ENCODE results near the gene RPTOR.

Gene RPTOR

DNA sequence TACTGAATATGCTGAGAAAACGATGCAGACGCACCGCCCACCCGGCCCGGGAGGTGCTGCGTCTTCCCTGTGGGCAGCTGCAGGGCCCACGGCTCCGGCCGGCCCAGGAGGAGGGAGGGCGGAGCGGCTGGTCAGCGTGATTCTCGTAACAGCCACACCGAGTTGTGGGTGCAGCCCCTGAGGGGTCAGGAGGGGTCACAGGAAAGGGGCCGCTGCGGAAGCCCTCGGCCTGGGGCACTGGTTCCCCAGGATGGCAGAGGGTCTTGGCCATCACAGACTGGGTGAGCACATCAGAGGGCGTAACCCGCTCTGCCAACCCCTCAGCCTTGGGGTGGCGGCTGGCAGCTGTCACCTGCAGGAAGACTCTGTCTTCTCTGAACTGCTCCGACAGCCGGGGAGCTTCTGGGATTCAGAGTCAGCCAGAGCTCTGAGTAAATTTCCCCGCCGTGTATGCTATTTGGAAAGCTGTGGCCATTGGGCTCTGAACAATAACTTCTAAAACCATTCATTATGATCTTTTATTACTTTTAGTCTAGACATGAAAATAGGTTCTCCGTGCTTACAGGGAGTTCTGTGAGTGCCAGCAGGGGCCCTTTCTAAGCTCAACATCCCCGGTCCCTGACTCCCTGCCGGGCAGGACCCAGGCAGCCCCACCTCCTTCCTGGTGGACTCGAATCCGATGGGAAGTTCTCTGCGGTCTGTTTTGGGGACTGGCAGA is 359.6 kb downstream of the RPTOR start:
- no peak for DNase-seq

DNA sequence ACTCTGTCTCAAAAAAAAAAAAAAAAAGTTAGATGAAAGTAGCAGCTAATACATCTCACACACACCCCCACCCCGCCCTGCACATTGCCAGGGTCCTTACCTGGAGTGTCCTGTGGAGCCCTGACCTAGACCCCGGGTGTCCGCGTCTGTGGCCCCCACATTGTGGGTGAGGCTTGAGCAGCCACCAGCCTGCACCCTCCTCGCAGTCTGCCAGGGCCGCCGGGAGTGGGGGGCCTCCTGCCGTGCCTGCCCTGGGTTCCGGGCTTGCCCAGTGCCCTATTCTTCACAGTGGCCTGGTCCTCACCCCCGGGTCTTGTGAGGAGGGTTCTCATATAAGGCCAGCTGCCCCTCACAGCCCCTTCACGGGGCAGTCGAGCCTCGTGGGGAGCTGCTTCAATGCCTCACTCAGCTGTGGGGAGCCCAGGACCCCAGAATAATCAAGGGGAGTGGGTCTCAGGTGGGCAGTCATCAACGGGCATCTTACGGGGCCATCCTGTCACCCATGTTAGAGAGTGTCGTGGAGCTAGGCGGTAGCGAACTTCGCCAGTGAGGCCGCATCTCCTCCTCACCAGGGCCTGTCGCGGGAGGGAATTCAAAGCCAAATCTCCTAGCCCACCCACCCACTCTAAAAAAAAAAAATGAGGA is 361.1 kb downstream of the RPTOR start:
- DNase-seq: no peak

DNA sequence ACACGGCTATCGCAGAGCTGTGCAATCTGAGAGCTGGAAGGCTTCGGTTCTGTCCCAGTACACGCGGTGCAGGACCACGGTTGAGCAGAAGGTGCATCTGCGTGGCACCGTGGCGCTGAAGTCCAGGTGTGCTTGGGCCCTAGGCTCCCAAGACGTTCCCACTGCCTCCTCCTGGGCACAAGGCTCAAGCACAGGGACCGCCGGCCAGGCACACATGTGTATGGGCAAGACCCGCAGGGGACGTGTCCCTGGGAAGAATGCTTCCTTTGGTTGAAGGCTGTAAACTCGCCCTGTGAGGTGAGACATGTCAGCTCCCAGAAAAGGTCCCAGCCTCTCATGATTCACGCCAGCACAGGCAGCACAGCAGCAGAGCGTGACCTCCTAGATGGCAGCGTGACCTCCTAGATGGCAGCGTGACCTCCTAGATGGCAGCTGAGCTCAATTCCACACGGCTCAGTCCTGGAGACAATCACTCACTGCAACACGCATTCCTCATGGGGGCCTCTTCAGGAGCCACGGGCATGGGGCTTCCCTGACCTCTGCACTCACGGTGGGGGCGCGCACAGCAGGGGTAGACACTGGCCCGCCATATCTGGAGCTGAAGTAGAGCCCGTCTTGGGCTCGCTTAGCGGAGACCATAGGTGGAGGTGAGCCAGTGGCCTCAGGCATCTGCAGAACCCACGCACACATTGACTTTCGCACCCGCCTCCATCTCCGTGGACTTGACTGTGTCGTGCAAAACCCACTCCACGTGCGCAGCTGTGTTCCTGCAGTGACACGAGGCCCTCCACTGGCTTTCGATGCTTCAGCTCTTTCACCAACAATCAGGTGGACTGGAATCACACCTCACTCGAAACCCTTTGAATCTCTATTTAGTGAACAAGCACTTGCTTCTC is 362.0 kb downstream of the RPTOR start:
- no peak for DNase-seq

DNA sequence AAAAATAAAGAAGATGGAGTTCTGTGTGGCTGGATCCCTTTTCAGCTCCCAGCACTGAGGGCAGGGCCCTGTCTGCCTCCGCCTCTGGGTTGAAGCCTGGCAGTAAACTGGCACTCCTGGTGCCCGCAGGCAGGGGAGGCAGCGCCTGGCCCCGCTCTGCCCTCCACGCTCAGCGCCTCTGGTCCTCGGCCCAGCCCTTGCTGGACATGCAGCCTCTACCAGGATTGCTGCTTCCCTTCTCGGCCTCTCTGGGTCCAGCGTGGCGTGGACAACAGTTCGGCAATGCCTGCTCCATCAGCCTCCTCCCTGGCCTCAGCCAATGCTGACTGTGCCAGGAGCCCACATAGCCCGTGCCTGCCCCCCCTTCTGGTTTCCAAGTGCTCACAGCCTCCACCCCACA is 362.6 kb downstream of the RPTOR start:
- DNase-seq: no peak

DNA sequence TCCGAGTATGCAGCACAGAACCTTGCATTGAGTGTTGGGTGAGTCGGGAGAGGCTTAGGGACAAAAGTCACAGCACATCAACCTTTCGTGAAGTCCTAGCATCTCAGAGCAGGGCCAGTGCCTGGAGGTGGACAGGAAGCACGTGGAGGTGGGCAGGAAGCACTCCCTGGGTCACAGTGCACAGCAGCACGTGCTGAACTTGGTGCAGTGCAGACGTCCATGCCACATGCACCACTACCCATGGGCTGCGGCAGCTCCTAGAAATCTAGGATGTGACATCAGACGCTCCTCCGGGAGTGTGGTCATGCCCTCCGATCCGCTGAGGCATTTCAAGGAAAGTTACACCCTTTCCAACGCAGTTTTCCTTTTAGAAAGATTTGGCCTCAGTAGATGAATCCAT is 363.6 kb downstream of the RPTOR start:
- DNase-seq: no peak

DNA sequence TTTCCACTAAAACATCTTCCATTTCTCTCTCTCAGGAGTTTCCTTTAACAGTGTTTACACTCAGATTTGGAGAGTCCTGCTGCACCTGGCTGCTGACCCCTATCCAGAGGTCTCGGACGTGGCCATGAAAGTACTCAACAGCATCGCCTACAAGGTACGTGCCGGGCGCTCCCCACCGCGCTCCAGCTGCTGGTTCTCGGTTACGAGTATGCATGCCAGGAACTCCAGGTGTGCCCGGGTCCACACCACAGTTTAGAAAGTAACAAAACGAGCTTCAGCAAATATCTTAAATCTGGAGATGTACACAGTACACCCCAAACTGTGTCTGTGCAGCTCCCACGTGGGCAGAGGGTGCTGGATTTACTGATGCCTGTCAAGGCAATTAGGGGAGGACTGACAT is 364.1 kb downstream of the RPTOR start:
- DNase-seq: no peak

DNA sequence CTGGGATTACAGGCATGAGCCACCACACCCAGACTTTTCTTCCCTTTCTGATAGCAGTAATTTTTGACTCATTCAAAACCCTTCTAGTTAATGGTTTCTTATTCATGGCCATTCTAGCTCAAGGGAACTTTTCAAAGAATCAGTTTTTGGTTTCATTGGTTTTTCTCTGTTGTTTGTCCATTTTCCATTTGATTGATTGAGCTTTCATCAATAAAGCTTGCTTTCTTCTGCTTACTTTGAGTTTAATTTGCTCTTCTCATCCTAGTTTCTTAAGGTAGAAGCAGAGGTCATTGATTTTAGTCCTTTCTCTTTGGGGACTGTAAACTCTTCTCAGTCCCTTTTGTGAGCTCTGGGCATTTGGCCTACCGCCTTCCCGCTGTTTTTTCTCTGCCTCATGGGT is 365.0 kb downstream of the RPTOR start:
- DNase-seq: no peak

DNA sequence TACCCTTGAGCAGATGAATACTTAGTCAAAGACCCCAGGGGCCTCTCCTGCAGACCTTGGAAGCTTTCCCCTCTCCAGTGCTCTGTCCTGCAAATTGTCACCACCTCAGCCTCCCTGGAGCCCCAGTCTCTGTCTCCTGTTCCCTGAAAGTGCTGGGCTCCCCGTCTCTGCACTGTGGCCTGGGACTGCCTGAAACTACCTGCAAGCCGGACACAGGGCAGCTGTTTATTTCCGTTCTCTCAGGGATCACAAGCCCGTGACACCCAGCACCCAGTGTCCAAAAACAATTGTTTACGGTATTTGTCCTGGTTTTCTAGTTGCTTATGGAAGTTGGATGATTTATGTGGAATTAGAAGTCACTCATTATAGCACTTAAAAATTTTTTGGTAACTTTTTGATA is 365.4 kb downstream of the RPTOR start:
- DNase-seq: no peak

DNA sequence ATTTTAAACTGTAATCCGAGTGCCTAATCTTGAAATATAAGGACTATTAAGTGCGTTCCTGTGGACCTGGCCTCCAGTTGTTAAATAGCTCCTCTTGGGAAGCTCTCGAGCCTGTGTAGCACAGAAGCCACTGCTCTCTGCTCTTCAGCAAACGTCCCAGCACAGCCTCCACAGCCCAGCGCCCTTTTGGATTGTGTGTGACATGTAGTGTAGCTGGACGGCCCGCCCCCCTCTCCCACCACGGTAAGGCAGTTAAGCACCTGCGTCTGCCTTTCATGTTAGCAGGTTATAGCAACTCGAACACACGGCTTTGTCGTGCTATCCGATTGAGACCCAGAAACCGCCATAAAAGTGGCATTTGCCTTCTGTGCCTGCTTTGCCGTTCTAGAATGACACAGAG is 367.8 kb downstream of the RPTOR start:
- DNase-seq: no peak

DNA sequence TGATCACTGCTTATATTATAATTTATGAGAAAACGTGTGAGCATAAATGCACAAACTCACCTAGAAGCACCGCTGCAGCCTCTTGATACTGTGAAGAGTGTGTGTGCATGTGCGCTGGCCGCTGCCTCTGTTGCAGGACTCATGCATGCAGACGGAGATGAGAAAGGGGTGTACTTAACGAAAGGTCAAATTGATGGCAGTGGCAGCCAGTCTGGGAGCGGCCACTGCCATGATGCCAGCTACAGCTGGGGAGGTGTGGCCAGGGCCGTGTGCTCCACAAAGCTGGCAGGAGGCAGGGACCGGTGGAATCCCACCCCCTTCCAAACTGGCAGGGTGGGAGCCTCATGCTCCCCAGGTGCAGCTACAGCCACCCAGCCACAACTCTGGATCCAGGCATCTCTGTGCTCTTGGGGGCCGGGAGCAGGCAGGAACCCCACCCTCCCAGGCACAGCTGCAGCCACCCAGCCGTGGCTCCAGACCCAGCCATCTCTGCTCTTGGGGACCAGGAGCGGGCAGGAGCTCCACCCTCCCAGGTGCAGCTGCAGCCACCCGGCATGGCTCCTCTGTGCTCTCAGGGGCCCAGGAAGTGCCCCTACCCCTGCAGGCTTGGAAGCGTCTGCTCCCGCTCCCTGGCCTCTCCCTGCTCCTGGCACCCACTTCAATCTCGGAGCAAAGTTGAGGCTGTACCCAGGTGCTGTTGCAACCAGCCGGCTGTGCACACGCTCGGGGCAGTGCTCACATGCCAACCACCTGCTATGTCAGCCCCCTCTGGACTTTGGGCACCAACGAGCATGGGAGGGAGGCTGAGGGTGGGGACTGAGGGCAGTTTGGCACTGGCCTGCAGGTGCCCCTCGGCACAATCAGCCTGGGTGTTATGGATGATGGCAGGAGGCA is 369.5 kb downstream of the RPTOR start:
- no peak for DNase-seq

DNA sequence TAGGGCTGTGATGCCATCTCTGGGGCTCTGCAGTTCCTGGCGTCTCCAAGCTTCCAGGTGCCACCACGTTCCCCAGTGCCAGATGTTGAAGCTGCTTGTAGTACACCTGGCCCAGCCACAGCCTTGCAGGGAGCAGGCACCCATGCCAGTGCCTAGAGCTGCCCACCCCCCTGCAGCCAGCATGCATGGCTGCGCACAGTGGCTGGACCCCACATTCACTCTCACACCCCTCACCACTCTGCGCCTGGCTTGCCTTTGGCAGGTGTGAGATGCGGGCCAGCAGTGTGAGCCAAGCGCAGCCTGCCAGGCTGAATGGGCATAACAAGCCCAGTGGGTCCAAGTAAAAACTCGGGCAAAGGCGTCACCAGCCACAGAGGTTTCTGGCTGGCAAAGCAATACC is 371.6 kb downstream of the RPTOR start:
- DNase-seq: no peak

DNA sequence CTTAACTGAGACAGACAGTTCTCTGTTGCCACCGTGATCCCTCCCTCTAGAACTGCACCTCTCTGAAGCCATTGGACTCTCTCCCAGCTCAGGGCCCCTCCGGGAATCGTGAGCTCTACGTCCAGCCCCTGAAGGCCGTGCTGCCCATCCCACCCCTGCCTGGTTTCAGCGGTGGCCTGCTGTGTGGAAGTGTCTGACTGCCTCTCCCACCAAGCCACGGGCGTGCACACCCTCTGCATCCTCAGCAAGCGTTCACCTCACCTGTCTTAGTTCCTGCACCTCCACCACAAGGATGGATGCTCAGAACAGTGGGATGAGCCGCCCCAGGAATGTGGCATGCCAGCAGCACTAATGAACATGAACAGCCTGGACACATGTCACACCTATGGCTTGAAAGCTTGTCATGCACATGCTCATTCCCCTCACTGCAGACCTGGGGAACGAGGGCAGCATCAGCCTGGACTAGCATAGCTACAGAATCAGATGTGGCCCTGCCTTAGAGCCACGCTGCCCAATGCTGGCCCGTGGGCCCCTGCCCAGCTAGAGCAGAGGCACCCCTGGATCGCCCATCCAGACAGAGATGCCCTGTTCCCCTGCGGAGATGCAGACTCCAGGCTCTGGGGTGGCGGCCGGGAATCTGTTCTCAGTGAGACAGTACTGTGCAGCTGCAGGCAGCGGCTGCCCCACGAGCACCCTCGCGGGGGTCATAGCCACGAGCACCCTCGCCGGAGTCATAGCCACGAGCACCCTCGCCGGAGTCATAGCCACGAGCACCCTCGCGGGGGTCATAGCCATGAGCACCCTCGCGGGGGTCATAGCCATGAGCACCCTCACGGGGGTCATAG is 373.3 kb downstream of the RPTOR start:
- no peak for DNase-seq

DNA sequence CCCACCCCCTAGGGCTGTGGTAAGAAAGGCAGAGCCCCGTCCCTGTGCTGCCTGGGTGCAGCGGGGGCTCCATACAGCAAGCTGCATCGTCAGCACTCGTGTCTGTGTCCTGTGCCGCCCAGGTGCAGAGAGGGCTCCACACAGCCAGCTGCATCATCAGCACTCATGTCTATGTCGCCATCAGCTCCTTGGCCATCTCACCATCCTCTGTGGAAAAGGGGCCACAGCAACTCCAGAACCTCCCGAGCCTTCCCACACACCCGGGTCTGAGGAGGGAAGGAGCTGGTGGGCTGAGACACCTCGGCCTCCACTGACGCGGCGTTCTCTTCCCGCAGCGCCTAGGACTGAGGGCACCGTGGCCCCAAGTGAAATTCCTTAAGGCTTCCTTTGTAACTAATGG is 374.1 kb downstream of the RPTOR start:
- DNase-seq: no peak

DNA sequence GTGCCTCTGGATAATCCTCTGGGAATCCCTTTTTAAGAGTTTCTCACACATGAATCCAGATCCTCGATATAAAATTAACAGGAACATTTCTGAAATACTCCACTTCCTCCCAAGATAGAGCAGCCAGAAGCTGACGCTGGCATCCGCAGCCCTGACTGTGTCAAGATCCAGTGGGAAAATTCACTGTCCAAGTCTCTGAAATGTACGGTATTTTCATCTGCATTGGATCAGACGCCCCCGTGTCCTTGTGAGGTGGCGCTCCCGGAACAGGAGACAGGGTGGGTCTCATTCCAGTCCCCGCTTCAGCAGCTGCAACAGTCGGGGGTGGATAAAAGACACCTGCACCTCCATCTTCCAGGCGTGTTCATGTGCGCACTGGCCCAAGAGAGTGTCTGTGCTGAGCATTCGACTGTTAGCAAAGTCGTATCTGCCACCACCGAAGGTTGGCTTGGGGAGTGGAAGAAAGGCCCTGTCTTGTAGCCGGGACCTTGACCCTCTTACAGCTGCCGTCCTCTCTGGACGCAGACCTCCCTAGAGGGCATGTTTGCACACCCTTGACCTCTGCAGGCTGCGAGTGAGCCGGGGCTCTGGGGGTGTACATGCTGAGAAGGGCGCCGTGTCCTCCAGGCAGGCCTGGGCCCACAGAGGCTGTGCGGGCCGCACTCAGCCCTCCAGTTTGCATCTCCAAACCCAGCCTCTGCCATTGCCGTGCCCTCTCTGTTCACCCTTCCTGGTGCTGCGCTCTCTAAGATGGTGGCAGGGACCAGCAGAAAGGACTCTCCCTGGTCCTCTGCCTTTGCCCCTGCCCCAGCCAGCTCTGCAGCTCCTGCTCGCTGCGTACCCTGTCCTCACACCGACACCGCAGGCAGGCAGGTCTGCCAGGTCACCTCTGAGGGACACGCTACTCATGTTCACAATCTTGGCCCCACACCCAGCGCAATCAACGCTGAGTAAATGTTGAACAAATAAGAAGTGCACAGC is 375.0 kb downstream of the RPTOR start:
- DNase-seq: no peak

DNA sequence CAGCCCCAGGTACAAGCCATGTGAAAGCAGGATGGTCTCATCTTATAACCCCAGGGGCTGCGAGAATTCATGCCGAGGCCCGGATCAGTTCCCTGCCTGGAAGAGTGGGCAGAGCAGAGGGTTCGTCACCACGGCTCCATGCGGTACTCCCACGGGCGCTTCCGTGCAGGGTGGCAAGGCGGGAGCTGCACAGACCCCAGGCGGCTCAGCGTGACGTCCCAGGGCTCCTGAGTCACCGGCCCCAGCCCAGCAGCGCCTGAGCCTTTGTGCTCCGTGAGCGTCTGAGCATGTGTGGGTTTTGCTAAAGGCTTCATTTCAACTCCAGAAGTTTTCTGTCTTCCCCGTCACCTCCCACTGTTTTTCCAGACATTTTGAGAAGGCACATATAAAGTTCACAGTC is 375.8 kb downstream of the RPTOR start:
- no peak for DNase-seq

DNA sequence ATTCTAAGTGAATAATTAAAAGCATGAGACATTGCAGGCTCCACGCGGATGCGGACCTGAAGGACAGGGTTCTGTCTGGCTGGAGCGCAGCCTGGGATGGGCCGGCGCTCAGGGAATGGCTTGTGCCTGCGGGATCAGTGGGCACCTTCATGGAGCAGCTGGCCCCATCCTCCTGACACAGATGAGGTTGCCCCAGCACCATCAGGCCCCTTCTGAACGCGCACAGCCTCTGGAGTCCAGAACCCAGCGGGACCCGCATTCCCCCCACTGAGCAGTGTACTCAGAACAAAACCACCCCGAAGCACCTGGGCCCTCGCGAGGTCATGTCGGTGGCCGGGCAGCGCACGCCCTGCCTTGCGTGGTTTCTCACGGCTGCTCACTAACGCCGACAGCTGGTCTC is 376.5 kb downstream of the RPTOR start:
- DNase-seq: no peak

DNA sequence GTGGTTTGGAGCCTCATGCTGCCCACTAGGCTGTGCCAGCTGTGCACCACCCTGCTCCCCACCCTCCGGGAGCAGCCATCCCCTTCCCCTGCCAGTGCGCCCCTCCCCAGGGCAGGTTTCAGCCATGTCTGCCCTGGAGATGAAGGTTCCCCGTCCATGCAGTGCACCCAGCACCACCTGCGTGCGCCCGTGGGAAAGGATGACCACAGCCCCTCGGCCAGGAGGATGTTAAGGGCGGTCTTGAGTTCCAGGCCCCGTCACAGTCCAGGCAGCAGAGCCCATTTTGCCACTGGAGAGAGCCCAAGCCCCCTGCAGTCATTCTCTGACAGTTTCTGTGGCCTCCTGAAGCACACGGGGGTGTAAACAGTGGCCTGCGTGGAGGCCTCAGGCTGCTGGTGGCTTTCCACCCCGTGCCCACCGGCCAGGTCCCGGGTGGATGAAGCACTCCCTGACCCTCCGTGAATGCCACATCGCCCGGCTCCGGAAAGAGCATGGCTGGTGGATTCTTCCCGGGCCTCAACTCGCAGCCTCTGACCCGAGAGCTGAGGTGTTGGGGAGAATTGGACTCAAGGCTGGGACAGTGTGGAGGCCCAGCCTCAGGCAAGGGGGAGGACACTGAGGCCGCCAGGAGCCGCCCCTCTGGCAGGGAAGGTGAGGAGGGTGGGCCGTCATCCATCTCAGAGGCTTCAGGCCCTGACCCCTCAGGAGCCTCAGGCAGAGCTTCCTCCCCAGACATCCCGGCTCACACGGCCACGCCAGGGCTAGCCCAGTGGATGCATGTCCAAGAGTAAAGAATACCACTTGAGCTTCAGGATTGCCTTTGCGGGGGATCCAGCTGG is 377.3 kb downstream of the RPTOR start:
- DNase-seq: no peak

DNA sequence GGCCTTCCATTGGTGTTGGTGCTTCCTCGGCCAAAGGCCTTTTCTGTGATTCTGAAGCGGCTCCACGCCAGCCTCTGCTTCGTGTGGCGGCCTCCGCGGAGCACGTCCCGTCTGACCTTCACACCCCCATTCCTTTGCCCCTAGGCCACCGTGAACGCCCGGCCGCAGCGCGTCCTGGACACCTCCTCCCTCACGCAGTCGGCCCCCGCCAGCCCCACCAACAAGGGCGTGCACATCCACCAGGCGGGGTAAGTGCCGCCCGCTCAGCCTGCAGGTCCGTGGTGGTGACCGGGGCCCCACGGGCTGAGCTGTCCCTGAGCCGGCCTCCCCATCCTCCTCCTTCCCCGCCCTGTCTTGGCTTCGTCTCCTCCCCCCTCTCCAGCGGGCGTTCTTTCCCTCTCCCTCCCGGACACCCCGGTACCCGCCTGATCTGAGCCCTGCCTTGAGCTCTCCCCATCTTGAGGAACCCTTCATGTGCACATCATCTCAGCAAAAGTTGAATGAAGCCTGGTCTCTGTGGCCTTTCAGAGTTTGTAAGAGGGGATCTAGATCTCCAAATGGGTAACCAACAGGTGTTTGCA is 378.0 kb downstream of the RPTOR start:
- no peak for DNase-seq

Data from DMS53 (cell line).